HCT116 (cell line): ENCODE data around the gene SLC5A10. TPM values are rescaled to one million over a fixed set of nuclear protein-coding genes. Genes with fewer than 3 reads are reported as not detected.

ENCODE experiments used
- ATAC-seq: fragments of 200-7000 bp; cut with Tn5 transposase; 2 replicates; pipeline ENCODE4 v1.9.1; 2020; ENCODE audit warnings: mild to moderate bottlenecking, moderate library complexity
- BruUV-seq: library from RNA; stranded (reverse); fragments of 400-500 nt; replicated peaks from 2 replicates; lab custom pipeline; 2021; lab: Mats Ljungman, UMichigan
- CTCF ChIA-PET: fragments of 300-600 bp; sonication (Branson Sonifier 250); formaldehyde crosslinking; loops from one replicate; lab custom pipeline; 2021; ENCODE audit warnings: antibody characterized with exemption; lab: Charles Lee
- POLR2A ChIA-PET: fragments of 300-600, 350-600 bp; sonication (Branson Sonifier 250); formaldehyde crosslinking; loops from one replicate; lab custom pipeline; 2021; ENCODE audit warnings: antibody characterized with exemption; lab: Charles Lee
- RAD21 ChIA-PET, 2 experiments: fragments of 300-600 bp; sonication (Branson Sonifier 250); formaldehyde crosslinking; loops; one replicate each; lab custom pipeline; 2023; ENCODE audit warnings: low total read pairs in 2 of 2; ENCODE audit not compliant: uncharacterized antibody in 2 of 2, unreplicated experiment in 2 of 2, low non-redundant PET in 1 of 2; lab: Charles Lee
- DNase-seq: peaks from one replicate; pipeline ENCODE4 v3.0.0-alpha.2; 2010; ENCODE audit warnings: low read depth, low spot score
- H2AFZ ChIP-seq: fragments of 200-600 bp; shearing (Covaris generic), sonication (generic); 2 replicates; pipeline ENCODE4 v1.6.1; 2017; ENCODE audit warnings: low read depth, mixed run types, mixed read lengths, antibody characterized with exemption, low read length; ENCODE audit not compliant: poor library complexity, severe bottlenecking
- H3K27ac ChIP-seq: 2 replicates; pipeline ENCODE4 v1.5.1; 2012; ENCODE audit warnings: low read depth, low read length
- H3K27me3 ChIP-seq: fragments of 200-600 bp; sonication (generic); 2 replicates; pipeline ENCODE4 v1.6.1; 2016; ENCODE audit warnings: mixed run types, low read length, mixed read lengths; ENCODE audit not compliant: insufficient read depth
- H3K36me3 ChIP-seq, 2 experiments: fragments of 200-500 bp in 1 of 2; fragments of 200-600 bp in 1 of 2; sonication (Bioruptor generic) in 1 of 2; sonication (generic) in 1 of 2; 2 replicates each; pipeline versions ENCODE4 v1.5.1 to v1.6.1; 2014 to 2016; ENCODE audit warnings: low read length in 2 of 2, inconsistent platforms in 1 of 2, mixed read lengths in 1 of 2, mixed run types in 1 of 2; ENCODE audit not compliant: insufficient read depth in 2 of 2, control insufficient read depth in 1 of 2
- H3K4me1 ChIP-seq, 2 experiments: fragments of 200-600 bp in 1 of 2; sonication (generic) in 1 of 2; 2 replicates each; pipeline versions ENCODE4 v1.5.1 to v1.6.1; 2012 to 2017; ENCODE audit warnings: low read length in 2 of 2, inconsistent platforms in 1 of 2, mild to moderate bottlenecking in 1 of 2, mixed read lengths in 1 of 2, mixed run types in 1 of 2, moderate library complexity in 1 of 2; ENCODE audit not compliant: insufficient read depth in 2 of 2, control insufficient read depth in 1 of 2
- H3K4me2 ChIP-seq: fragments of 200-600 bp; sonication (generic); 2 replicates; pipeline ENCODE4 v1.6.1; 2017; ENCODE audit warnings: mixed run types, low read length, mixed read lengths
- H3K4me3 ChIP-seq, 2 experiments: fragments of 200-600 bp in 1 of 2; sonication (generic) in 1 of 2; replicated peaks in 1 of 2; 2 replicates each; pipeline ENCODE4 v1.5.1; 2011 to 2016; ENCODE audit warnings: low read length in 2 of 2, control low read depth in 1 of 2, low read depth in 1 of 2, mild to moderate bottlenecking in 1 of 2, mixed read lengths in 1 of 2, mixed run types in 1 of 2
- H3K79me2 ChIP-seq: fragments of 200-600 bp; sonication (generic); 2 replicates; pipeline ENCODE4 v1.6.1; 2017; ENCODE audit warnings: mild to moderate bottlenecking, mixed run types, low read length, moderate library complexity, mixed read lengths; ENCODE audit not compliant: insufficient read depth
- H3K9ac ChIP-seq: fragments of 200-600 bp; sonication (generic); 2 replicates; pipeline ENCODE4 v1.6.1; 2016; ENCODE audit warnings: low read length, mixed read lengths
- H3K9me2 ChIP-seq: fragments of 200-600 bp; sonication (generic), shearing (Covaris generic); 2 replicates; pipeline ENCODE4 v1.6.1; 2017; ENCODE audit warnings: mixed run types, mild to moderate bottlenecking, moderate library complexity; ENCODE audit not compliant: insufficient read depth
- H3K9me3 ChIP-seq, 2 experiments: fragments of 200-500 bp in 1 of 2; fragments of 200-600 bp in 1 of 2; sonication (Bioruptor generic) in 1 of 2; sonication (generic) in 1 of 2; 2 replicates each; pipeline ENCODE4 v1.6.1; 2014 to 2017; ENCODE audit warnings: low read length in 2 of 2, mixed read lengths in 2 of 2, inconsistent platforms in 1 of 2, low read depth in 1 of 2, mild to moderate bottlenecking in 1 of 2, mixed run types in 1 of 2, moderate library complexity in 1 of 2; ENCODE audit not compliant: control insufficient read depth in 1 of 2, insufficient read depth in 1 of 2
- H4K20me1 ChIP-seq: fragments of 200-600 bp; sonication (generic), shearing (Covaris generic); 2 replicates; pipeline ENCODE4 v1.6.1; 2017; ENCODE audit warnings: mixed run types, mild to moderate bottlenecking, moderate library complexity; ENCODE audit not compliant: insufficient read depth
- CBX3 ChIP-seq: IDR thresholded peaks from 2 replicates; pipeline ENCODE4 v1.6.1; 2012; ENCODE audit warnings: low read depth
- CEBPB ChIP-seq: IDR thresholded peaks from 2 replicates; pipeline ENCODE4 v1.6.1; 2012; ENCODE audit warnings: low read depth
- EGR1 ChIP-seq: IDR thresholded peaks from 2 replicates; pipeline ENCODE4 v1.6.1; 2012; ENCODE audit warnings: low read depth
- EZH2 ChIP-seq: fragments of 200-600 bp; sonication (generic); IDR thresholded peaks from 2 replicates; pipeline ENCODE4 v1.6.1; 2017; ENCODE audit warnings: antibody characterized with exemption, mixed run types
- EZH2phosphoT487 ChIP-seq: fragments of 200-600 bp; IDR thresholded peaks from 2 replicates; pipeline ENCODE4 v1.6.1; 2018; ENCODE audit warnings: antibody characterized with exemption, borderline replicate concordance
- FOSL1 ChIP-seq: IDR thresholded peaks from 2 replicates; pipeline ENCODE4 v1.6.1; 2012; ENCODE audit warnings: low read depth
- JUND ChIP-seq: IDR thresholded peaks from 2 replicates; pipeline ENCODE4 v1.6.1; 2012
- SIN3A ChIP-seq: IDR thresholded peaks from 2 replicates; pipeline ENCODE4 v1.6.1; 2012; ENCODE audit warnings: low read depth
- SP1 ChIP-seq: IDR thresholded peaks from 2 replicates; pipeline ENCODE4 v1.6.1; 2012; ENCODE audit warnings: low read depth
- SRF ChIP-seq: IDR thresholded peaks from 2 replicates; pipeline ENCODE4 v1.6.1; 2012; ENCODE audit warnings: low read depth
- YY1 ChIP-seq: IDR thresholded peaks from 2 replicates; pipeline ENCODE4 v1.6.1; 2011; ENCODE audit warnings: low read length, low read depth, moderate library complexity, mild to moderate bottlenecking; ENCODE audit not compliant: insufficient replicate concordance; ENCODE audit errors: extremely low read depth
- ZNF274 ChIP-seq: fragments of 200-500 bp; sonication (Bioruptor generic); IDR thresholded peaks from 2 replicates; pipeline ENCODE4 v1.6.1; 2014; ENCODE audit warnings: mild to moderate bottlenecking, low read depth, low read length, inconsistent platforms
- intact Hi-C: fragments of 100-400 bp; cut with micrococcal nuclease; formaldehyde crosslinking; loops from 2 replicates; pipeline ENCODE4 v1.10.0; 2022
- total RNA-seq: library from RNA; stranded (reverse); gene quantifications from one replicate; pipeline ENCODE4 v1.2.1, GENCODE V29; 2021; ENCODE audit not compliant: unreplicated experiment
- TF ChIP-seq, protein P1 (sequence below): IDR thresholded peaks from 2 replicates; pipeline ENCODE4 v1.6.1; 2012
- TF ChIP-seq, protein P2 (sequence below): IDR thresholded peaks from 2 replicates; pipeline ENCODE4 v1.6.1; 2012; ENCODE audit warnings: low read depth
- TF ChIP-seq, protein P3 (sequence below): IDR thresholded peaks from 2 replicates; pipeline ENCODE4 v1.6.1; 2011; ENCODE audit warnings: mild to moderate bottlenecking, low read length, moderate library complexity; ENCODE audit not compliant: insufficient replicate concordance; ENCODE audit errors: extremely low read depth
- TF ChIP-seq, protein P4 (sequence below): IDR thresholded peaks from 2 replicates; pipeline ENCODE4 v1.6.1; 2012

SLC5A10 gene
- total RNA-seq, 1 experiment from 2014 or later, result not detected

DNA sequence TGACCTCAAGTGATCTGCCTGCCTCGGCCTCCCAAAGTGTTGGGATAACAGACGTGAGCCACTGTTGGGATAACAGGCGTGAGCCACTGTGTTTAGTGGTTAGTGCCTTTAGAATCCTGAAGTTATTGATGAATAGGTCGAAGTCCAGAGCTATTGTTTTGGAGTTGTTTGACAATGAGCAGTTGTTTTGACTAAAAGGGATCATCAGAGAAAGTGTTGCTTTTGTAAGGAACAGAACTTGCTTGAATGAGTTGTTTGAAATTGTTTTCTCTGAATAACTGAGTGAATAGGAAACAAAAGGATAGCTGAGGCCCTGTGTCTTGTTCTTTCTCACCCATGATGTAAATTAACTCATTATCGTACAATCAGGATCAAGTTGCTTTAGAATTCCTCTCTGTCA is 47.5 kb upstream of the SLC5A10 start:
- ATAC-seq (no peak), DNase-seq (no peak)
- H3K9me3 ChIP-seq, result no peaks in the 10 kb centered on the region
- POLR2A ChIA-PET, result no interaction called here
- TF ChIP-seq EZH2phosphoT487, result no peak
- no peak for TF ChIP-seq ZNF274
- TF ChIP-seq JUND, result no peak
- TF ChIP-seq, all 23 proteins: peak for 0
- H2AFZ ChIP-seq, result no peak overlapping the region
- peaks cover 7% of the 10 kb centered on the region; the same call in 1 of the 2 replicates for H3K79me2 ChIP-seq
- H3K4me2 ChIP-seq, result no peak overlapping the region
- no TSS peak for BruUV-seq
- no peaks in the 10 kb centered on the region for H4K20me1 ChIP-seq
- H3K36me3 ChIP-seq, result peaks cover 0 to 4% of the 10 kb centered on the region in 2 experiments; a peak in 1 of 4 replicates
- H3K27ac ChIP-seq, result no peak overlapping the region
- no peaks in the 10 kb centered on the region for H3K9me2 ChIP-seq
- H3K4me3 ChIP-seq, result no peak overlapping the region
- ChIA-PET CTCF (no interaction called here), RAD21 (no interaction called here)
- intact Hi-C loops, result no loop called here
- H3K9ac ChIP-seq, result no peak overlapping the region
- no peaks in the 10 kb centered on the region for H3K27me3 ChIP-seq
- H3K4me1 ChIP-seq, result no peaks in the 10 kb centered on the region

DNA sequence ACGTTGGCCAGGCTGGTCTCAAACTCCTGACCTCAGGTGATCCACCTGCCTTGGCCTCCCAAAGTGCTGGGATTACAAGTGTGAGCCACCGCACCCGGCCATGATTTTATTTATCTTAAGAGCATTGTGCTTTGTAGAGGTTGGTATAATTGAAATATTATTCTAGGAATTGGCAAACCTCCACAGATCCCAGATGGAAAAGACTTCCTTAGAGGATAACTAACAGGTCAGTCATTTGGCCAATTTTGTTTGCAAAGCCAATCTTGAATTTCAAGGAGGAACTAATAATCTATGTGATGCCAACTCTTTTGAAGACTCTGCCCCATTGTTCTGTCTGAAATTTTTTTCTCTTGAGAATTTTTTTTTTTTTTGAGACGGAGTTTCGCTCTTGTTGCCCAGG is 46.7 kb upstream of the SLC5A10 start:
- RAD21 ChIA-PET, result no interaction called here
- Histone ChIP-seq H3K27me3 (no peaks in the 10 kb centered on the region), H3K9ac (no peak overlapping the region), H3K36me3 (peaks cover 0 to 4% of the 10 kb centered on the region in 2 experiments; a peak in 1 of 4 replicates), H3K4me2 (no peak overlapping the region), H3K9me3 (no peaks in the 10 kb centered on the region), H3K9me2 (no peaks in the 10 kb centered on the region), H3K4me1 (no peaks in the 10 kb centered on the region), H3K79me2 (peaks cover 7% of the 10 kb centered on the region; the same call in 1 of the 2 replicates), H3K4me3 (no peak overlapping the region), H4K20me1 (no peaks in the 10 kb centered on the region), H2AFZ (no peak overlapping the region), H3K27ac (no peak overlapping the region)
- DNase-seq, result no peak
- intact Hi-C loops, result no loop called here
- POLR2A ChIA-PET, result no interaction called here
- BruUV-seq, result no TSS peak
- ATAC-seq, result no peak
- CTCF ChIA-PET, result no interaction called here
- TF ChIP-seq EZH2phosphoT487, result no peak
- TF ChIP-seq, protein P1, sequence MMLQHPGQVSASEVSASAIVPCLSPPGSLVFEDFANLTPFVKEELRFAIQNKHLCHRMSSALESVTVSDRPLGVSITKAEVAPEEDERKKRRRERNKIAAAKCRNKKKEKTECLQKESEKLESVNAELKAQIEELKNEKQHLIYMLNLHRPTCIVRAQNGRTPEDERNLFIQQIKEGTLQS, result no peak
- TF ChIP-seq ZNF274, result no peak
- no peak for TF ChIP-seq CBX3
- TF ChIP-seq JUND, result no peak
- TF ChIP-seq SIN3A, result no peak
- no peak for TF ChIP-seq YY1
- TF ChIP-seq, protein P2, sequence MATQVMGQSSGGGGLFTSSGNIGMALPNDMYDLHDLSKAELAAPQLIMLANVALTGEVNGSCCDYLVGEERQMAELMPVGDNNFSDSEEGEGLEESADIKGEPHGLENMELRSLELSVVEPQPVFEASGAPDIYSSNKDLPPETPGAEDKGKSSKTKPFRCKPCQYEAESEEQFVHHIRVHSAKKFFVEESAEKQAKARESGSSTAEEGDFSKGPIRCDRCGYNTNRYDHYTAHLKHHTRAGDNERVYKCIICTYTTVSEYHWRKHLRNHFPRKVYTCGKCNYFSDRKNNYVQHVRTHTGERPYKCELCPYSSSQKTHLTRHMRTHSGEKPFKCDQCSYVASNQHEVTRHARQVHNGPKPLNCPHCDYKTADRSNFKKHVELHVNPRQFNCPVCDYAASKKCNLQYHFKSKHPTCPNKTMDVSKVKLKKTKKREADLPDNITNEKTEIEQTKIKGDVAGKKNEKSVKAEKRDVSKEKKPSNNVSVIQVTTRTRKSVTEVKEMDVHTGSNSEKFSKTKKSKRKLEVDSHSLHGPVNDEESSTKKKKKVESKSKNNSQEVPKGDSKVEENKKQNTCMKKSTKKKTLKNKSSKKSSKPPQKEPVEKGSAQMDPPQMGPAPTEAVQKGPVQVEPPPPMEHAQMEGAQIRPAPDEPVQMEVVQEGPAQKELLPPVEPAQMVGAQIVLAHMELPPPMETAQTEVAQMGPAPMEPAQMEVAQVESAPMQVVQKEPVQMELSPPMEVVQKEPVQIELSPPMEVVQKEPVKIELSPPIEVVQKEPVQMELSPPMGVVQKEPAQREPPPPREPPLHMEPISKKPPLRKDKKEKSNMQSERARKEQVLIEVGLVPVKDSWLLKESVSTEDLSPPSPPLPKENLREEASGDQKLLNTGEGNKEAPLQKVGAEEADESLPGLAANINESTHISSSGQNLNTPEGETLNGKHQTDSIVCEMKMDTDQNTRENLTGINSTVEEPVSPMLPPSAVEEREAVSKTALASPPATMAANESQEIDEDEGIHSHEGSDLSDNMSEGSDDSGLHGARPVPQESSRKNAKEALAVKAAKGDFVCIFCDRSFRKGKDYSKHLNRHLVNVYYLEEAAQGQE, result no peak
- TF ChIP-seq EZH2, result no peak
- TF ChIP-seq EGR1, result no peak
- TF ChIP-seq SRF, result no peak
- no peak for TF ChIP-seq FOSL1
- TF ChIP-seq CEBPB, result no peak
- TF ChIP-seq, protein P3, sequence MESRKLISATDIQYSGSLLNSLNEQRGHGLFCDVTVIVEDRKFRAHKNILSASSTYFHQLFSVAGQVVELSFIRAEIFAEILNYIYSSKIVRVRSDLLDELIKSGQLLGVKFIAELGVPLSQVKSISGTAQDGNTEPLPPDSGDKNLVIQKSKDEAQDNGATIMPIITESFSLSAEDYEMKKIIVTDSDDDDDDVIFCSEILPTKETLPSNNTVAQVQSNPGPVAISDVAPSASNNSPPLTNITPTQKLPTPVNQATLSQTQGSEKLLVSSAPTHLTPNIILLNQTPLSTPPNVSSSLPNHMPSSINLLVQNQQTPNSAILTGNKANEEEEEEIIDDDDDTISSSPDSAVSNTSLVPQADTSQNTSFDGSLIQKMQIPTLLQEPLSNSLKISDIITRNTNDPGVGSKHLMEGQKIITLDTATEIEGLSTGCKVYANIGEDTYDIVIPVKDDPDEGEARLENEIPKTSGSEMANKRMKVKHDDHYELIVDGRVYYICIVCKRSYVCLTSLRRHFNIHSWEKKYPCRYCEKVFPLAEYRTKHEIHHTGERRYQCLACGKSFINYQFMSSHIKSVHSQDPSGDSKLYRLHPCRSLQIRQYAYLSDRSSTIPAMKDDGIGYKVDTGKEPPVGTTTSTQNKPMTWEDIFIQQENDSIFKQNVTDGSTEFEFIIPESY, result no peak
- TF ChIP-seq SP1, result no peak
- TF ChIP-seq, protein P4, sequence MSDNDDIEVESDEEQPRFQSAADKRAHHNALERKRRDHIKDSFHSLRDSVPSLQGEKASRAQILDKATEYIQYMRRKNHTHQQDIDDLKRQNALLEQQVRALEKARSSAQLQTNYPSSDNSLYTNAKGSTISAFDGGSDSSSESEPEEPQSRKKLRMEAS, result no peak
